Measurements from ENCODE around the gene FKBP11. TPM values are rescaled to one million over a fixed set of nuclear protein-coding genes. Genes with fewer than 3 reads are reported as not detected.

Gene FKBP11
- total and polyA plus RNA-seq, 2 experiments from 2014 or later, result 29.5 to 94.9 TPM

DNA sequence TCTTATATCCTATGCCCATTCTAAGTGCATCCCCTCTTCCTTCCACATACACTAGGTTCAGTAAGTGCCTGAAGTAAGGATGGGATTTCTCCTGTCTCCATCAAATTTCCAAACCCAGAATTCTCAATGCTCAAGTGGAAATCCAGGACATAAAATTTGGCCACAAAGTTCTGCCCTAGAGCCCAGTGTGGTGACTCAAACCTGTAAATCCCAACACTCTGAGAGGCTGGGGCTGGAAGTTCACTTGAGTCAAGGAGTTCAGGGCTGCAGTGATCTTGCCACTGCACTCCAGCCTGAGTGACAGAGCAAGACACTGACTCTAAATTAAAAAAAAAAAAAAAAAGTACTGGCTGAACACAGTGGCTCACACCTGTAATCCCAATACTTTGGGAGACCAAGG lies 36.5 kb upstream of the FKBP11 start:
- no peak for DNase-seq (ENCODE audit: low spot score)
- TF ChIP-seq EZH2phosphoT487 (IDR thresholded peaks at IDR 0.05; ENCODE audit: unreplicated experiment) (no peak), STAT1 (IDR thresholded peaks at IDR 0.05; ENCODE audit: unreplicated experiment) (no peak), ZNF331 (CRISPR knock-in tag; IDR thresholded peaks at IDR 0.05; ENCODE audit: low read depth) (no peak)
- no peak overlapping the region for H3K27ac ChIP-seq (ENCODE audit: low read depth)
- no peaks in the 10 kb centered on the region for H3K9me2 ChIP-seq (ENCODE audit: insufficient read depth)
- H3K36me3 Mint-ChIP-seq (ENCODE audit: low read depth), result no peaks in the 10 kb centered on the region
- no peaks in the 10 kb centered on the region for H4K20me1 ChIP-seq (replicated peaks; ENCODE audit: insufficient read depth)
- no peak overlapping the region for H3K27ac Mint-ChIP-seq
- no peak overlapping the region for H2AFZ ChIP-seq
- peaks cover 35% of the 10 kb centered on the region for H3K4me1 Mint-ChIP-seq
- peaks cover 25% of the 10 kb centered on the region for H3K4me1 ChIP-seq (ENCODE audit: insufficient read depth)
- H3K4me3 ChIP-seq, result no peak overlapping the region
- no peak overlapping the region for H3K4me2 ChIP-seq
- ATAC-seq, result no peak
- no peaks in the 10 kb centered on the region; the same call in 2 of the 3 replicates for H3K9me3 Mint-ChIP-seq
- H3K79me2 ChIP-seq (replicated peaks; ENCODE audit: insufficient read depth), result peaks cover 4% of the 10 kb centered on the region; the same call in 1 of the 2 replicates
- H3F3A ChIP-seq (replicated peaks; ENCODE audit: low read depth), result peaks cover 17% of the 10 kb centered on the region
- no peaks in the 10 kb centered on the region for H3K36me3 ChIP-seq (ENCODE audit: insufficient read depth)
- peaks cover 17% of the 10 kb centered on the region for H3K27me3 Mint-ChIP-seq (ENCODE audit: insufficient read depth, low read depth, poor library complexity)
- no peak overlapping the region; the same call in 2 of the 3 replicates for H3K4me3 Mint-ChIP-seq
- H3K27me3 ChIP-seq (ENCODE audit: insufficient read depth), result peaks cover 13% of the 10 kb centered on the region

DNA sequence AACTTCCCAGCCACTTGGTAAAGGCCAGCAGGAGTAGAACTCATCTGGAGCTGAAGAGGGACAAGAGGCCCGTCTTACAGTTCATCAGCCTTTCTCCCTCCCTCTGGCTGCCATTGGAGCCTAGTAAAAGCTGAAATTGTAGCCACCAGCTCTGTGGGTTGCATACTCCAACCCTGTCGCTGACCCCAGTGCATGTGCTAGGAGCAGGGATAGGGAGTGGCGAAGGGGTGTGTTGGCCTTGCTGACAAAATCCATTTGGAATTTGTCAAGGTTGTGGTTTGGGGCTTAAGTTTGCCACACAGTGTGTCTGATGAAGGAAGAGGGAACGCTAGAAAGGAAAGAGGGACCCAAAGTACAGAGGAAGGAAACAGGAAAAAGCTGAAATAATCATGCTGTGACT lies 36.0 kb upstream of the FKBP11 start:
- Mint-ChIP-seq H3K36me3 (ENCODE audit: low read depth) (no peaks in the 10 kb centered on the region; the same call in 1 of the 3 replicates), H3K4me3 (no peak overlapping the region), H3K27ac (no peak overlapping the region), H3K9me3 (no peaks in the 10 kb centered on the region; the same call in 2 of the 3 replicates), H3K27me3 (ENCODE audit: insufficient read depth, low read depth, poor library complexity) (peaks cover 18% of the 10 kb centered on the region), H3K4me1 (peaks cover 32% of the 10 kb centered on the region)
- Histone ChIP-seq H3K4me1 (ENCODE audit: insufficient read depth) (peaks cover 20% of the 10 kb centered on the region), H3K4me3 (no peak overlapping the region), H3F3A (replicated peaks; ENCODE audit: low read depth) (peaks cover 15% of the 10 kb centered on the region), H3K36me3 (ENCODE audit: insufficient read depth) (no peaks in the 10 kb centered on the region), H4K20me1 (replicated peaks; ENCODE audit: insufficient read depth) (no peaks in the 10 kb centered on the region), H3K27me3 (ENCODE audit: insufficient read depth) (peaks cover 9% of the 10 kb centered on the region), H3K27ac (ENCODE audit: low read depth) (no peak overlapping the region), H3K79me2 (replicated peaks; ENCODE audit: insufficient read depth) (peaks cover 6% of the 10 kb centered on the region; the same call in 1 of the 2 replicates), H2AFZ (no peak overlapping the region), H3K9me2 (ENCODE audit: insufficient read depth) (no peaks in the 10 kb centered on the region), H3K4me2 (no peak overlapping the region)
- ATAC-seq, result no peak
- no peak for DNase-seq (ENCODE audit: low spot score)
- TF ChIP-seq, protein P1, sequence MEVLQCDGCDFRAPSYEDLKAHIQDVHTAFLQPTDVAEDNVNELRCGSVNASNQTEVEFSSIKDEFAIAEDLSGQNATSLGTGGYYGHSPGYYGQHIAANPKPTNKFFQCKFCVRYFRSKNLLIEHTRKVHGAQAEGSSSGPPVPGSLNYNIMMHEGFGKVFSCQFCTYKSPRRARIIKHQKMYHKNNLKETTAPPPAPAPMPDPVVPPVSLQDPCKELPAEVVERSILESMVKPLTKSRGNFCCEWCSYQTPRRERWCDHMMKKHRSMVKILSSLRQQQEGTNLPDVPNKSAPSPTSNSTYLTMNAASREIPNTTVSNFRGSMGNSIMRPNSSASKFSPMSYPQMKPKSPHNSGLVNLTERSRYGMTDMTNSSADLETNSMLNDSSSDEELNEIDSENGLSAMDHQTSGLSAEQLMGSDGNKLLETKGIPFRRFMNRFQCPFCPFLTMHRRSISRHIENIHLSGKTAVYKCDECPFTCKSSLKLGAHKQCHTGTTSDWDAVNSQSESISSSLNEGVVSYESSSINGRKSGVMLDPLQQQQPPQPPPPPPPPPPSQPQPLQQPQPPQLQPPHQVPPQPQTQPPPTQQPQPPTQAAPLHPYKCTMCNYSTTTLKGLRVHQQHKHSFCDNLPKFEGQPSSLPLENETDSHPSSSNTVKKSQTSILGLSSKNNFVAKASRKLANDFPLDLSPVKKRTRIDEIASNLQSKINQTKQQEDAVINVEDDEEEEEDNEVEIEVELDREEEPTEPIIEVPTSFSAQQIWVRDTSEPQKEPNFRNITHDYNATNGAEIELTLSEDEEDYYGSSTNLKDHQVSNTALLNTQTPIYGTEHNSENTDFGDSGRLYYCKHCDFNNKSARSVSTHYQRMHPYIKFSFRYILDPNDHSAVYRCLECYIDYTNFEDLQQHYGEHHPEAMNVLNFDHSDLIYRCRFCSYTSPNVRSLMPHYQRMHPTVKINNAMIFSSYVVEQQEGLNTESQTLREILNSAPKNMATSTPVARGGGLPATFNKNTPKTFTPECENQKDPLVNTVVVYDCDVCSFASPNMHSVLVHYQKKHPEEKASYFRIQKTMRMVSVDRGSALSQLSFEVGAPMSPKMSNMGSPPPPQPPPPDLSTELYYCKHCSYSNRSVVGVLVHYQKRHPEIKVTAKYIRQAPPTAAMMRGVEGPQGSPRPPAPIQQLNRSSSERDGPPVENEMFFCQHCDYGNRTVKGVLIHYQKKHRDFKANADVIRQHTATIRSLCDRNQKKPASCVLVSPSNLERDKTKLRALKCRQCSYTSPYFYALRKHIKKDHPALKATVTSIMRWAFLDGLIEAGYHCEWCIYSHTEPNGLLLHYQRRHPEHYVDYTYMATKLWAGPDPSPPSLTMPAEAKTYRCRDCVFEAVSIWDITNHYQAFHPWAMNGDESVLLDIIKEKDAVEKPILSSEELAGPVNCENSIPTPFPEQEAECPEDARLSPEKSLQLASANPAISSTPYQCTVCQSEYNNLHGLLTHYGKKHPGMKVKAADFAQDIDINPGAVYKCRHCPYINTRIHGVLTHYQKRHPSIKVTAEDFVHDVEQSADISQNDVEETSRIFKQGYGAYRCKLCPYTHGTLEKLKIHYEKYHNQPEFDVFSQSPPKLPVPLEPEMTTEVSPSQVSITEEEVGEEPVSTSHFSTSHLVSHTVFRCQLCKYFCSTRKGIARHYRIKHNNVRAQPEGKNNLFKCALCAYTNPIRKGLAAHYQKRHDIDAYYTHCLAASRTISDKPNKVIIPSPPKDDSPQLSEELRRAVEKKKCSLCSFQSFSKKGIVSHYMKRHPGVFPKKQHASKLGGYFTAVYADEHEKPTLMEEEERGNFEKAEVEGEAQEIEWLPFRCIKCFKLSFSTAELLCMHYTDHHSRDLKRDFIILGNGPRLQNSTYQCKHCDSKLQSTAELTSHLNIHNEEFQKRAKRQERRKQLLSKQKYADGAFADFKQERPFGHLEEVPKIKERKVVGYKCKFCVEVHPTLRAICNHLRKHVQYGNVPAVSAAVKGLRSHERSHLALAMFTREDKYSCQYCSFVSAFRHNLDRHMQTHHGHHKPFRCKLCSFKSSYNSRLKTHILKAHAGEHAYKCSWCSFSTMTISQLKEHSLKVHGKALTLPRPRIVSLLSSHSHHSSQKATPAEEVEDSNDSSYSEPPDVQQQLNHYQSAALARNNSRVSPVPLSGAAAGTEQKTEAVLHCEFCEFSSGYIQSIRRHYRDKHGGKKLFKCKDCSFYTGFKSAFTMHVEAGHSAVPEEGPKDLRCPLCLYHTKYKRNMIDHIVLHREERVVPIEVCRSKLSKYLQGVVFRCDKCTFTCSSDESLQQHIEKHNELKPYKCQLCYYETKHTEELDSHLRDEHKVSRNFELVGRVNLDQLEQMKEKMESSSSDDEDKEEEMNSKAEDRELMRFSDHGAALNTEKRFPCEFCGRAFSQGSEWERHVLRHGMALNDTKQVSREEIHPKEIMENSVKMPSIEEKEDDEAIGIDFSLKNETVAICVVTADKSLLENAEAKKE (CRISPR knock-in tag; IDR thresholded peaks at IDR 0.05), result no peak
- TF ChIP-seq, protein P2, sequence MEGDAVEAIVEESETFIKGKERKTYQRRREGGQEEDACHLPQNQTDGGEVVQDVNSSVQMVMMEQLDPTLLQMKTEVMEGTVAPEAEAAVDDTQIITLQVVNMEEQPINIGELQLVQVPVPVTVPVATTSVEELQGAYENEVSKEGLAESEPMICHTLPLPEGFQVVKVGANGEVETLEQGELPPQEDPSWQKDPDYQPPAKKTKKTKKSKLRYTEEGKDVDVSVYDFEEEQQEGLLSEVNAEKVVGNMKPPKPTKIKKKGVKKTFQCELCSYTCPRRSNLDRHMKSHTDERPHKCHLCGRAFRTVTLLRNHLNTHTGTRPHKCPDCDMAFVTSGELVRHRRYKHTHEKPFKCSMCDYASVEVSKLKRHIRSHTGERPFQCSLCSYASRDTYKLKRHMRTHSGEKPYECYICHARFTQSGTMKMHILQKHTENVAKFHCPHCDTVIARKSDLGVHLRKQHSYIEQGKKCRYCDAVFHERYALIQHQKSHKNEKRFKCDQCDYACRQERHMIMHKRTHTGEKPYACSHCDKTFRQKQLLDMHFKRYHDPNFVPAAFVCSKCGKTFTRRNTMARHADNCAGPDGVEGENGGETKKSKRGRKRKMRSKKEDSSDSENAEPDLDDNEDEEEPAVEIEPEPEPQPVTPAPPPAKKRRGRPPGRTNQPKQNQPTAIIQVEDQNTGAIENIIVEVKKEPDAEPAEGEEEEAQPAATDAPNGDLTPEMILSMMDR (conservative IDR thresholded peaks at IDR 0.05; ENCODE audit: low read depth in 2 of 2), result no peak
- no peak for TF ChIP-seq ZNF114 (CRISPR knock-in tag; IDR thresholded peaks at IDR 0.05)
- TF ChIP-seq, protein P3, sequence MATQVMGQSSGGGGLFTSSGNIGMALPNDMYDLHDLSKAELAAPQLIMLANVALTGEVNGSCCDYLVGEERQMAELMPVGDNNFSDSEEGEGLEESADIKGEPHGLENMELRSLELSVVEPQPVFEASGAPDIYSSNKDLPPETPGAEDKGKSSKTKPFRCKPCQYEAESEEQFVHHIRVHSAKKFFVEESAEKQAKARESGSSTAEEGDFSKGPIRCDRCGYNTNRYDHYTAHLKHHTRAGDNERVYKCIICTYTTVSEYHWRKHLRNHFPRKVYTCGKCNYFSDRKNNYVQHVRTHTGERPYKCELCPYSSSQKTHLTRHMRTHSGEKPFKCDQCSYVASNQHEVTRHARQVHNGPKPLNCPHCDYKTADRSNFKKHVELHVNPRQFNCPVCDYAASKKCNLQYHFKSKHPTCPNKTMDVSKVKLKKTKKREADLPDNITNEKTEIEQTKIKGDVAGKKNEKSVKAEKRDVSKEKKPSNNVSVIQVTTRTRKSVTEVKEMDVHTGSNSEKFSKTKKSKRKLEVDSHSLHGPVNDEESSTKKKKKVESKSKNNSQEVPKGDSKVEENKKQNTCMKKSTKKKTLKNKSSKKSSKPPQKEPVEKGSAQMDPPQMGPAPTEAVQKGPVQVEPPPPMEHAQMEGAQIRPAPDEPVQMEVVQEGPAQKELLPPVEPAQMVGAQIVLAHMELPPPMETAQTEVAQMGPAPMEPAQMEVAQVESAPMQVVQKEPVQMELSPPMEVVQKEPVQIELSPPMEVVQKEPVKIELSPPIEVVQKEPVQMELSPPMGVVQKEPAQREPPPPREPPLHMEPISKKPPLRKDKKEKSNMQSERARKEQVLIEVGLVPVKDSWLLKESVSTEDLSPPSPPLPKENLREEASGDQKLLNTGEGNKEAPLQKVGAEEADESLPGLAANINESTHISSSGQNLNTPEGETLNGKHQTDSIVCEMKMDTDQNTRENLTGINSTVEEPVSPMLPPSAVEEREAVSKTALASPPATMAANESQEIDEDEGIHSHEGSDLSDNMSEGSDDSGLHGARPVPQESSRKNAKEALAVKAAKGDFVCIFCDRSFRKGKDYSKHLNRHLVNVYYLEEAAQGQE (IDR thresholded peaks at IDR 0.05; ENCODE audit: unreplicated experiment), result no peak
- TF ChIP-seq CREB1 (CRISPR knock-in tag; IDR thresholded peaks at IDR 0.05; ENCODE audit: low read depth), result no peak
- no peak for TF ChIP-seq STAT1 (IDR thresholded peaks at IDR 0.05; ENCODE audit: unreplicated experiment)
- TF ChIP-seq, protein P4, sequence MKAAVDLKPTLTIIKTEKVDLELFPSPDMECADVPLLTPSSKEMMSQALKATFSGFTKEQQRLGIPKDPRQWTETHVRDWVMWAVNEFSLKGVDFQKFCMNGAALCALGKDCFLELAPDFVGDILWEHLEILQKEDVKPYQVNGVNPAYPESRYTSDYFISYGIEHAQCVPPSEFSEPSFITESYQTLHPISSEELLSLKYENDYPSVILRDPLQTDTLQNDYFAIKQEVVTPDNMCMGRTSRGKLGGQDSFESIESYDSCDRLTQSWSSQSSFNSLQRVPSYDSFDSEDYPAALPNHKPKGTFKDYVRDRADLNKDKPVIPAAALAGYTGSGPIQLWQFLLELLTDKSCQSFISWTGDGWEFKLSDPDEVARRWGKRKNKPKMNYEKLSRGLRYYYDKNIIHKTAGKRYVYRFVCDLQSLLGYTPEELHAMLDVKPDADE (IDR thresholded peaks at IDR 0.05), result no peak

Data from GM23338 (cell line).